GM23248 (cell line): ENCODE results near the gene ADCYAP1R1. TPM values are rescaled to one million over a fixed set of nuclear protein-coding genes. Genes with fewer than 3 reads are reported as not detected.

Source experiments
- DNase-seq: peaks from one replicate; pipeline ENCODE4 v3.0.0-alpha.2; 2015
- H2AFZ ChIP-seq: fragments of 200-600 bp; sonication (generic); 2 replicates; pipeline ENCODE4 v1.6.1; 2016; ENCODE audit warnings: antibody characterized with exemption
- H3F3A ChIP-seq: fragments of 200-600 bp; sonication (generic); 2 replicates; pipeline ENCODE4 v1.6.1; 2016; ENCODE audit warnings: mild to moderate bottlenecking, antibody characterized with exemption, mixed run types; ENCODE audit not compliant: insufficient read depth
- H3K27ac ChIP-seq: fragments of 200-600 bp; sonication (generic); 2 replicates; pipeline ENCODE4 v1.5.1; 2016; ENCODE audit warnings: mild to moderate bottlenecking
- H3K27me3 ChIP-seq: fragments of 200-600 bp; sonication (generic); replicated peaks from 2 replicates; pipeline ENCODE4 v1.6.1; 2016; ENCODE audit warnings: mild to moderate bottlenecking; ENCODE audit not compliant: insufficient read depth
- H3K36me3 ChIP-seq: fragments of 200-600 bp; sonication (generic); 2 replicates; pipeline ENCODE4 v1.6.1; 2016; ENCODE audit warnings: low read depth, mild to moderate bottlenecking
- H3K4me1 ChIP-seq: fragments of 200-600 bp; sonication (generic); 2 replicates; pipeline ENCODE4 v1.6.1; 2016; ENCODE audit warnings: mild to moderate bottlenecking; ENCODE audit not compliant: insufficient read depth
- H3K4me2 ChIP-seq: fragments of 200-600 bp; sonication (generic); one replicate; pipeline ENCODE4 v1.6.1; 2016; ENCODE audit warnings: mild to moderate bottlenecking; ENCODE audit not compliant: unreplicated experiment
- H3K4me3 ChIP-seq: fragments of 200-600 bp; sonication (generic); 2 replicates; pipeline ENCODE4 v1.5.1; 2016; ENCODE audit warnings: mild to moderate bottlenecking
- H3K79me2 ChIP-seq: fragments of 200-600 bp; sonication (generic); 2 replicates; pipeline ENCODE4 v1.6.1; 2016; ENCODE audit warnings: mild to moderate bottlenecking; ENCODE audit not compliant: insufficient read depth
- H3K9ac ChIP-seq: fragments of 200-600 bp; sonication (generic); 2 replicates; pipeline ENCODE4 v1.6.1; 2016; ENCODE audit warnings: mild to moderate bottlenecking
- H3K9me2 ChIP-seq: fragments of 200-600 bp; sonication (generic); 2 replicates; pipeline ENCODE4 v1.6.1; 2016; ENCODE audit warnings: mixed run types, mild to moderate bottlenecking, moderate library complexity; ENCODE audit not compliant: insufficient read depth
- H3K9me3 ChIP-seq: fragments of 200-600 bp; sonication (generic); one replicate; pipeline ENCODE4 v1.6.1; 2017; ENCODE audit warnings: low read depth
- H4K20me1 ChIP-seq: fragments of 200-600 bp; sonication (generic); 2 replicates; pipeline ENCODE4 v1.6.0; 2016; ENCODE audit not compliant: insufficient read depth
- EZH2 ChIP-seq: fragments of 200-600 bp; sonication (generic); IDR thresholded peaks from 2 replicates; pipeline ENCODE4 v1.6.1; 2018; ENCODE audit warnings: antibody characterized with exemption, mild to moderate bottlenecking; ENCODE audit not compliant: insufficient read depth, poor library complexity, severe bottlenecking
- EZH2phosphoT487 ChIP-seq: fragments of 200-600 bp; sonication (generic); IDR thresholded peaks from 2 replicates; pipeline ENCODE4 v1.6.1; 2018; ENCODE audit warnings: antibody characterized with exemption, moderate library complexity, mild to moderate bottlenecking, low read depth; ENCODE audit not compliant: insufficient read depth
- WGBS, 2 experiments: methylation state at CpG; one replicate each; pipeline ENCODE4 v1.1.6; 2015 to 2017; ENCODE audit warnings: low lambda C conversion rate in 2 of 2, low coverage in 1 of 2; ENCODE audit errors: missing lambda C conversion rate in 2 of 2; 5-methylcytosine and 5-hydroxymethylcytosine counted together
- in situ Hi-C: fragments of 300-500 bp; cut with MboI; formaldehyde crosslinking; loops from 2 replicates; pipeline ENCODE4 v1.15.0; 2020
- polyA plus RNA-seq: library from polyadenylated mRNA; unstranded; fragments of >200 nt; fragmentation: Nextera tagmentation; extraction: Ambion mirVana; gene quantifications from 2 replicates; pipeline ENCODE4 v1.2.1, GENCODE V29; 2016
- total RNA-seq: library from RNA; depleted of rRNA; stranded (reverse); fragments of >200 nt; shearing (Covaris generic); gene quantifications from 2 replicates; pipeline ENCODE4 v1.2.3, GENCODE V29; 2014

Gene ADCYAP1R1
- total and polyA plus RNA-seq, 2 experiments from 2014 or later, result 0.05 TPM; not detected in 1

- TF ChIP-seq EZH2phosphoT487 (no peak), EZH2 (no peak)
- Histone ChIP-seq H3K36me3 (no peaks in the 10 kb centered on the region), H2AFZ (no peak overlapping the region), H3K4me3 (no peak overlapping the region), H3K9ac (no peak overlapping the region), H3K27me3 (peaks cover 5% of the 10 kb centered on the region; the same call in 1 of the 2 replicates), H3K79me2 (no peaks in the 10 kb centered on the region), H3K4me2 (no peak overlapping the region), H3F3A (no peaks in the 10 kb centered on the region), H3K4me1 (no peaks in the 10 kb centered on the region), H4K20me1 (no peaks in the 10 kb centered on the region), H3K27ac (no peak overlapping the region), H3K9me2 (no peaks in the 10 kb centered on the region), H3K9me3 (no peaks in the 10 kb centered on the region)
- in situ Hi-C loops, result no loop called here
- DNase-seq, result no peak
- WGBS, 2 experiments, result 51 to 53% methylated on average over 3 of the region's 3 CpGs
Observed at GRCh38 chr7:31093282-31093681, 41.2 kb downstream of the ADCYAP1R1 start.

- Histone ChIP-seq H3K9me2 (no peaks in the 10 kb centered on the region), H2AFZ (no peak overlapping the region), H3K4me3 (no peak overlapping the region), H3K9ac (no peak overlapping the region), H3K36me3 (no peaks in the 10 kb centered on the region), H4K20me1 (no peaks in the 10 kb centered on the region), H3K27ac (no peak overlapping the region), H3F3A (no peaks in the 10 kb centered on the region), H3K4me1 (no peaks in the 10 kb centered on the region), H3K79me2 (no peaks in the 10 kb centered on the region), H3K9me3 (no peaks in the 10 kb centered on the region), H3K4me2 (no peak overlapping the region), H3K27me3 (peaks cover 5% of the 10 kb centered on the region; the same call in 1 of the 2 replicates)
- TF ChIP-seq EZH2 (no peak), EZH2phosphoT487 (no peak)
- 37 to 54% methylated on average over 4 of the region's 4 CpGs for WGBS, 2 experiments
- no peak for DNase-seq
- in situ Hi-C loops, result no loop called here
Observed at GRCh38 chr7:31094271-31094670, 42.2 kb downstream of the ADCYAP1R1 start.

DNA sequence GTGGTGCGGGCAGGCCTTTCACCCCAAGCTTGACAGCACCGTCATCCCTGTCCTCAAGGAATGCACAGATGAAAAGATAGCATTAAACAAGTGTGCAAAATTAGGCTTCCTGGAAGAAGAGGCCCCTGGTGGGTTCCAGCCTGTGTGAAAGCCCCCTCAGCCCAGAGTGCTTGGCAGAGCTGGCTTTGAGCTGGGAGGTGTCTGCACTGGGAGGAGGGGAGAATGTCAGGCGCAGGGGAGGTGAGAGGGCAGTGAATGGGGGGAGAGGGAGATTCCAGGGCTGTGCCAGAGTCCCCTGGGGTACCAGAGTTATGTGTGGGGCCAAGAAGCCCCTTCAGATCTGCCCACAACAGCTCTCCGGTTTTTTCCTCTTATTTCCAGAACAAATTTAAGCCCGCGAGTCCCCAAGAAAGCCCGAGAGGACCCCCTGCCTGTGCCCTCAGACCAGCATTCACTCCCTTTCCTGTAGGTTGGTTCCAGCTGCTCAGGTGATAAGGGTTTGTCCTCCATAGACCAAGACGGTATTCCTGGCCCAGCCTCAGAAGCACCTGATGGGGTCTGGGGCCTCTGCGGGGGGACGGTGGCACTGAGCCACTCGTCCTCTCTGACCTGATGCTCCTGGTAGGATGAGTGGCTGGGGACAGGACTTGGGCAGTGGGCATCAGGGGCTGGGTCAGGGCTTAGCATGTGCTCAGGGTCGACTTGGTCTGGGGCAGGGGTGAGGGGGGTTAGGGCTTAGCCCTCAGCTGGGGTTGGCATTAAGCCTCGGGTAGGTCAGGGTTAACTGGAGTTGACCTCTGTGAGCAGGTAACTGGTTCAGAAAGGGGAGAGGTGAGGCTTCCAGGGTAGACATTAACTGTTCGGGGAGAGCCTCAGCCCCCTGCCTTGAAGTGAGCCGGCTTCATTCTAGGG is 43.4 kb downstream of the ADCYAP1R1 start:
- no peaks in the 10 kb centered on the region for H3K4me1 ChIP-seq
- no peak overlapping the region for H2AFZ ChIP-seq
- no peaks in the 10 kb centered on the region for H3F3A ChIP-seq
- H3K27ac ChIP-seq, result no peak overlapping the region
- no peak overlapping the region for H3K4me3 ChIP-seq
- H3K9me2 ChIP-seq, result no peaks in the 10 kb centered on the region
- in situ Hi-C loops, result no loop called here
- DNase-seq, result no peak
- TF ChIP-seq EZH2phosphoT487 (no peak), EZH2 (no peak)
- 49 to 54% methylated on average over 15 of the region's 15 CpGs for WGBS, 2 experiments
- no peaks in the 10 kb centered on the region for H3K79me2 ChIP-seq
- H3K4me2 ChIP-seq, result no peak overlapping the region
- no peak overlapping the region for H3K9ac ChIP-seq
- H3K27me3 ChIP-seq, result peaks cover 5% of the 10 kb centered on the region; the same call in 1 of the 2 replicates
- H3K36me3 ChIP-seq, result no peaks in the 10 kb centered on the region
- H3K9me3 ChIP-seq, result no peaks in the 10 kb centered on the region
- H4K20me1 ChIP-seq, result no peaks in the 10 kb centered on the region

- TF ChIP-seq EZH2 (no peak), EZH2phosphoT487 (no peak)
- Histone ChIP-seq H4K20me1 (no peaks in the 10 kb centered on the region), H3K4me3 (no peak overlapping the region), H3K9ac (no peak overlapping the region), H3F3A (no peaks in the 10 kb centered on the region), H3K36me3 (no peaks in the 10 kb centered on the region), H3K4me1 (no peaks in the 10 kb centered on the region), H3K4me2 (no peak overlapping the region), H3K9me3 (no peaks in the 10 kb centered on the region), H3K9me2 (no peaks in the 10 kb centered on the region), H3K79me2 (no peaks in the 10 kb centered on the region), H3K27me3 (peaks cover 5% of the 10 kb centered on the region; the same call in 1 of the 2 replicates), H2AFZ (no peak overlapping the region), H3K27ac (no peak overlapping the region)
- in situ Hi-C loops, result no loop called here
- WGBS, 2 experiments, result 57 to 61% methylated on average over 6 to 8 of the region's 8 CpGs
- DNase-seq, result no peak
Observed at GRCh38 chr7:31096198-31096876, 44.2 kb downstream of the ADCYAP1R1 start.
